Measurements from ENCODE around the gene ACAD10.

Gene ACAD10

GRCh38 chr12:111775205-111776193, 89.6 kb downstream of the ACAD10 start:
- no peak overlapping the region for H3K4me3 ChIP-seq (ENCODE audit: low read depth, low read length)

GRCh38 chr12:111776836-111777344, 91.0 kb downstream of the ACAD10 start:
- no peak overlapping the region for H3K4me3 ChIP-seq (ENCODE audit: low read depth, low read length)

GRCh38 chr12:111777345-111778045, 91.6 kb downstream of the ACAD10 start:
- no peak overlapping the region for H3K4me3 ChIP-seq (ENCODE audit: low read depth, low read length)

GRCh38 chr12:111780166-111780565, 94.3 kb downstream of the ACAD10 start:
- H3K4me3 ChIP-seq (ENCODE audit: low read depth, low read length), result no peak overlapping the region

- no peak overlapping the region for H3K4me3 ChIP-seq (ENCODE audit: low read depth, low read length)
Observed at GRCh38 chr12:111780615-111781014, 94.8 kb downstream of the ACAD10 start.

GRCh38 chr12:111781085-111781658, 95.3 kb downstream of the ACAD10 start:
- no peak overlapping the region for H3K4me3 ChIP-seq (ENCODE audit: low read depth, low read length)

GRCh38 chr12:111783046-111783445, 97.2 kb downstream of the ACAD10 start:
- H3K4me3 ChIP-seq (ENCODE audit: low read depth, low read length), result no peak overlapping the region

GRCh38 chr12:111784953-111785352, 99.1 kb downstream of the ACAD10 start:
- no peak overlapping the region for H3K4me3 ChIP-seq (ENCODE audit: low read depth, low read length)

- no peak overlapping the region for H3K4me3 ChIP-seq (ENCODE audit: low read depth, low read length)
Observed at GRCh38 chr12:111785651-111786050, 99.8 kb downstream of the ACAD10 start.

GRCh38 chr12:111788178-111788654, 102.4 kb downstream of the ACAD10 start:
- no peak overlapping the region for H3K4me3 ChIP-seq (ENCODE audit: low read depth, low read length)

GRCh38 chr12:111789779-111790178, 103.9 kb downstream of the ACAD10 start:
- no peak overlapping the region for H3K4me3 ChIP-seq (ENCODE audit: low read depth, low read length)

GRCh38 chr12:111791507-111791906, 105.7 kb downstream of the ACAD10 start:
- no peak overlapping the region for H3K4me3 ChIP-seq (ENCODE audit: low read depth, low read length)

- H3K4me3 ChIP-seq (ENCODE audit: low read depth, low read length), result no peak overlapping the region
Observed at GRCh38 chr12:111792155-111792855, 106.5 kb downstream of the ACAD10 start.

- no peak overlapping the region for H3K4me3 ChIP-seq (ENCODE audit: low read depth, low read length)
Observed at GRCh38 chr12:111792856-111793235, 107.0 kb downstream of the ACAD10 start.

- no peak overlapping the region for H3K4me3 ChIP-seq (ENCODE audit: low read depth, low read length)
Observed at GRCh38 chr12:111798182-111798581, 112.3 kb downstream of the ACAD10 start.

- H3K4me3 ChIP-seq (ENCODE audit: low read depth, low read length), result no peak overlapping the region
Observed at GRCh38 chr12:111799758-111800157, 113.9 kb downstream of the ACAD10 start.

GRCh38 chr12:111803038-111803626, 117.3 kb downstream of the ACAD10 start:
- no peak overlapping the region for H3K4me3 ChIP-seq (ENCODE audit: low read depth, low read length)

GRCh38 chr12:111803851-111804250, 118.0 kb downstream of the ACAD10 start:
- no peak overlapping the region for H3K4me3 ChIP-seq (ENCODE audit: low read depth, low read length)

- H3K4me3 ChIP-seq (ENCODE audit: low read depth, low read length), result no peak overlapping the region
Observed at GRCh38 chr12:111806304-111806703, 120.5 kb downstream of the ACAD10 start.

Measured in iPS-11a (cell line).